ENCODE measurements around the gene RAPGEF2. TPM values are rescaled to one million over a fixed set of nuclear protein-coding genes. Genes with fewer than 3 reads are reported as not detected.
"Not testable (repeated sequence)": the region's sequence is repeated elsewhere in the genome, so short reads cannot be mapped to it uniquely, and the experiment has no call there.

RAPGEF2 gene
- total RNA-seq, 6 experiments from 2014 or later, result 22.2 to 36.4 (median 31.5) TPM

DNA sequence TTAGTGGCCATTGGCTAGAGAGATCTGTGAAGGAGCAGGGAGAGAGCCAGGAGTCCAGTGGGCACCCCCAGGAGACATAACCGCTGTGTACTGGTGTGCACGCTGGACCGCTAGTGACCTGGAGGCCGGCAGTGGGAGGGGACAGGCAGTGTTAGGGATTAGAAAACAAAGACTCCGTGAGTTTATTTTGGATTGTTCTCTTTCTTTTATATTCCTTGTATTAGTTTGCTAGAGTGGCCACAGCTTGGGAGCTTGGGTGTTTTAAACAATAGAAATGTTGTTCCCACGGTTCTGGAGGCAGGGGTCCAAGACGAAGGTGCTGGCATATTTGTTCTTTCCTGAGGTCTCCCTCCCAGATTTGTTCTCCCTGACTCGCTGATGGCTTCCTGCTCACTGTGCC lies 266.4 kb downstream of the RAPGEF2 start:
- H3K4me1 Mint-ChIP-seq (ENCODE audit: low read depth), result peaks cover 27% of the 10 kb centered on the region
- TF ChIP-seq, protein P1, sequence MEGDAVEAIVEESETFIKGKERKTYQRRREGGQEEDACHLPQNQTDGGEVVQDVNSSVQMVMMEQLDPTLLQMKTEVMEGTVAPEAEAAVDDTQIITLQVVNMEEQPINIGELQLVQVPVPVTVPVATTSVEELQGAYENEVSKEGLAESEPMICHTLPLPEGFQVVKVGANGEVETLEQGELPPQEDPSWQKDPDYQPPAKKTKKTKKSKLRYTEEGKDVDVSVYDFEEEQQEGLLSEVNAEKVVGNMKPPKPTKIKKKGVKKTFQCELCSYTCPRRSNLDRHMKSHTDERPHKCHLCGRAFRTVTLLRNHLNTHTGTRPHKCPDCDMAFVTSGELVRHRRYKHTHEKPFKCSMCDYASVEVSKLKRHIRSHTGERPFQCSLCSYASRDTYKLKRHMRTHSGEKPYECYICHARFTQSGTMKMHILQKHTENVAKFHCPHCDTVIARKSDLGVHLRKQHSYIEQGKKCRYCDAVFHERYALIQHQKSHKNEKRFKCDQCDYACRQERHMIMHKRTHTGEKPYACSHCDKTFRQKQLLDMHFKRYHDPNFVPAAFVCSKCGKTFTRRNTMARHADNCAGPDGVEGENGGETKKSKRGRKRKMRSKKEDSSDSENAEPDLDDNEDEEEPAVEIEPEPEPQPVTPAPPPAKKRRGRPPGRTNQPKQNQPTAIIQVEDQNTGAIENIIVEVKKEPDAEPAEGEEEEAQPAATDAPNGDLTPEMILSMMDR (IDR thresholded peaks at IDR 0.05), result no peak
- peaks cover 6% of the 10 kb centered on the region for H3K36me3 Mint-ChIP-seq (ENCODE audit: low read depth)
- no peak for DNase-seq
- no peaks in the 10 kb centered on the region for H3K27me3 Mint-ChIP-seq (ENCODE audit: insufficient read depth)
- H3K9me3 Mint-ChIP-seq, result no peaks in the 10 kb centered on the region; the same call in 1 of the 2 replicates
- H3K27ac Mint-ChIP-seq, result no peak overlapping the region
- no peak overlapping the region for H3K4me3 Mint-ChIP-seq

DNA sequence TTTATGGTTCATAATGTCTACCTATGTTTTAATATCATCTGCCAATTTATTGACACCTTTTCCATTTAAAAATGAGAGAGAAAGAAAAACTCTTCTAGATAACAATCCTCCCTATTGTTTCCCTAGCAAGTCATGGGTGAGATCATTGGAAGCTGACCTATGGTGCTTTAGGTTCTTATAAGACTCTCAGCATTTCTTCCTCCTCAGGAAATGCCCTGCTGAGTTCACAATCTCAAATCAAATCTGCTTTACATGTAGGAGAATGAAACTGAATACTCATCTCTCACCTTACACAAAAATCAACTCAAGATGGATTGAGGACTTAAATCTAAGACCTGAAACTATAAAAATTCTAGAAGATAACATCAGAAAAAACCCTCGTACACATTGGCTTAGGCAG lies 267.4 kb downstream of the RAPGEF2 start:
- H3K4me3 Mint-ChIP-seq, result no peak overlapping the region
- TF ChIP-seq, protein P1 (IDR thresholded peaks at IDR 0.05), result no peak
- peaks cover 5% of the 10 kb centered on the region; the same call in 1 of the 2 replicates for H3K36me3 Mint-ChIP-seq (ENCODE audit: low read depth)
- no peak for DNase-seq
- no peaks in the 10 kb centered on the region for H3K9me3 Mint-ChIP-seq
- H3K27ac Mint-ChIP-seq, result no peak overlapping the region
- no peaks in the 10 kb centered on the region for H3K27me3 Mint-ChIP-seq (ENCODE audit: insufficient read depth)
- H3K4me1 Mint-ChIP-seq (ENCODE audit: low read depth), result peaks cover 33% of the 10 kb centered on the region

DNA sequence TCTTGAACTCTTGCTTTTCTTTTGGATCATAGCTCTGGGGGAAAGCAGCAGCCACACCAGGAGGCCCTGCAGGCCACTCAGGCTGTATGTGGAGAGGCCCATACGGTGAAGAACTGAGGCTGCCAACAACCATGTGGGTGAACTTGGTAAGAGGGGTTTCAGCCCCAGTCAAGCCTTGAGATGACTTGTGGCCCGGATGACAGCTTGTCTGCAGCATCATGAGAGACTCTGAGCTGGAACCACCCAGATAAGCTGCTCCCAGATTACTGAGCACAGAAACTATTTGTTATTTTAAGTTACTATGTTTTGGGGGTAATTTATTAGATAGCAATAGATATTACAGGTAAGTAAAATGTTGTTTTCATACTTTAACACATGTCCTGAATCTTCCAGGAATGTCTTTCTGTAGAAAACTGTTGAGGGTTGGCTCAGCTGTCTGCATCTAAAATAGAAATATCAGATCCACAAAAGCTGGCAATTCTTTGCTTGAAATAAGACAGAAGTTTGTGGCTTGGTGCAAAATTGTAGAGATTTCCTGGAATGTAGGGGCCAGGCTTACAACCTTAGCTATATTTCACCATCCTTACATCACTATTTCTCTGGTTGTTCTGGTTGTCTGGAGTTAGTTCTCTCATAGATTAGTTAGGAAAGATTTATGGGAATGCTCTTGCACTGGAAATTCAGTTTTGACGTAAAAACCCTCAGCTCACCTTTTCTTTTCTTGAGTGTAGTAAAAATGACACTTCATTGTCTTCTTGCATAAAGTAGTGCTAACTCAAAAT lies 272.1 kb downstream of the RAPGEF2 start:
- Mint-ChIP-seq H3K27ac (peak overlapping the region; percentile 43; the same call in 1 of the 2 replicates), H3K4me1 (ENCODE audit: low read depth) (peaks cover 10% of the 10 kb centered on the region; the same call in 1 of the 2 replicates), H3K36me3 (ENCODE audit: low read depth) (peaks cover 8% of the 10 kb centered on the region), H3K9me3 (peaks cover 7% of the 10 kb centered on the region), H3K27me3 (ENCODE audit: insufficient read depth) (no peaks in the 10 kb centered on the region), H3K4me3 (no peak overlapping the region)
- TF ChIP-seq, protein P1 (IDR thresholded peaks at IDR 0.05), result no peak
- peak; percentile 13 for DNase-seq

DNA sequence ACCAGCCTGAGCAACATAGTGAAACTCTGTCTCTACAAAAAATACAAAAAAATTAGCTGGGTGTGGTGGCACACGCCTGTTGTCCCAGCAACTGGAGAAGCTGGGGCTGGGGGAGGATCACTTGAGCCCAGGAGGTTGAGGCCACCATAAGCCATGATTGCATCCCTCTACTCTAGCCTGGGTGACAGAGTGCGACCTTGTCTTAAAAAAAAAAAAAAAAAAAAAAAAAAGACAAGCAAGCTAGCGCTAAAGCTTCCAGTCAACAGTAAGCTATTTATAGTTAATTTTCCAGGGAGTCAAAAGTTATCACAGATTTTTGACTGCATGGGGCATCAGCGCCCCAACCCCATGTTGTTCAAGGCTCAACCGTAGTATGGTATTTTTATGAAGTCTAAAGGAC lies 273.4 kb downstream of the RAPGEF2 start:
- DNase-seq, result no peak
- Mint-ChIP-seq H3K4me1 (ENCODE audit: low read depth) (peaks cover 10% of the 10 kb centered on the region; the same call in 1 of the 2 replicates), H3K27ac (no peak overlapping the region), H3K36me3 (ENCODE audit: low read depth) (peaks cover 8% of the 10 kb centered on the region), H3K4me3 (no peak overlapping the region), H3K9me3 (peaks cover 7% of the 10 kb centered on the region), H3K27me3 (ENCODE audit: insufficient read depth) (no peaks in the 10 kb centered on the region)
- TF ChIP-seq, protein P1 (IDR thresholded peaks at IDR 0.05), result no peak

DNA sequence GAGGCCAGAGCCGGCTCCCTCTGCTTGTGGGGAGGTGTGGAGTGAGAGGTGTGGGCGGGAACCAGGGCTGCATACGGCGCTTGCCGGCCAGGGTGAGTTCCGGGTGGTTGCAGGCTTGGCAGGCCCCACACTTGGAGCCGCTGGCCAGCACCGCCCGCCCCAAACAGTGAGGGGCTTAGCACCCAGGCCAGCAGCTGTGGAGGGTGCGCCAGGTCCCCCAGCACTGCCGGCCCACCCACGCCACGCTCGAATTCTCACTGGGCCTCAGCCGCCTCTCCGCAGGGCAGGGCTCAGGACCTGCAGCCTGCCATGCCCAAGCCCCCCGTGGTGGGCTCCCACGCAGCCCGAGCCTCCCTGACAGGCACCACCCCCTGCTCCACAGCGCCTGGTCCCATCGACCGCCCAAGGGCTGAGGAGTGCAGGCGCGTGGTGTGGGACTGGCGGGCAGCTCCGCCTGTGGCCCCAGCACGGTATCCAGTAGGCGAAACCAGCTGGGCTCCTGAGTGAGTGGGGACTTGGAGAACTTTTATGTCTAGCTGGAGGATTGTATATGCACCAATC lies 275.3 kb downstream of the RAPGEF2 start:
- Mint-ChIP-seq H3K36me3 (ENCODE audit: low read depth) (peaks cover 8% of the 10 kb centered on the region), H3K4me1 (ENCODE audit: low read depth) (peaks cover 10% of the 10 kb centered on the region; the same call in 1 of the 2 replicates), H3K27ac (no peak overlapping the region), H3K9me3 (peaks cover 7% of the 10 kb centered on the region), H3K27me3 (ENCODE audit: insufficient read depth) (no peaks in the 10 kb centered on the region), H3K4me3 (no peak overlapping the region)
- DNase-seq, result no peak
- TF ChIP-seq, protein P1 (IDR thresholded peaks at IDR 0.05), result no peak

DNA sequence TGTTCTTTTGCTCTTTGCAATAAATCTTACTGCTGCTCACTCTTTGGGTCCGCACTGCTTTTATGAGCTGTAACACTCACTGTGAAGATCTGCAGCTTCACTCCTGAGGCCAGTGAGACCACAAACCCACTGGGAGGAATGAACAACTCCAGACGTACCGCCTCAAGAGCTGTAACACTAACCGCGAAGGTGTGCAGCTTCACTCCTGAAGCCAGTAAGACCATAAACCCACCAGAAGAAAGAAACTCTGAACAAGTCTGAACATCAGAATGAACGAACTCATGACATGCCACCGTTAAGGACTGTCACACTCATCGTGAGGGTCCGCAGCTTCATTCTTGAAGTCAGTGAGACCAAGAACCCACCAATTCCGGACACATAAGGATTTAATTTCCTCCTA lies 276.2 kb downstream of the RAPGEF2 start:
- DNase-seq; H3K4me3 Mint-ChIP-seq; H3K27me3 Mint-ChIP-seq (ENCODE audit: insufficient read depth); H3K27ac Mint-ChIP-seq; H3K9me3 Mint-ChIP-seq; H3K36me3 Mint-ChIP-seq (ENCODE audit: low read depth): not testable (repeated sequence)
- peaks cover 10% of the 10 kb centered on the region; the same call in 1 of the 2 replicates for H3K4me1 Mint-ChIP-seq (ENCODE audit: low read depth)
